NT2/D1 (cell line): ENCODE measurements around the gene METTL25.

Experiments
- DNase-seq: peaks from one replicate; pipeline ENCODE4 v3.0.0-alpha.2; 2011; ENCODE audit warnings: low read depth, low spot score
- H3K27me3 ChIP-seq: 2 replicates; pipeline ENCODE4 v1.6.0; 2011; ENCODE audit warnings: mild to moderate bottlenecking; ENCODE audit not compliant: insufficient read length, insufficient read depth
- H3K36me3 ChIP-seq: 2 replicates; pipeline ENCODE4 v1.6.1; 2011; ENCODE audit warnings: mild to moderate bottlenecking, low read length, mixed read lengths; ENCODE audit not compliant: insufficient read depth, insufficient read length
- H3K4me1 ChIP-seq: 2 replicates; pipeline ENCODE4 v1.5.1; 2011; ENCODE audit not compliant: insufficient read depth, insufficient read length
- H3K4me3 ChIP-seq: 2 replicates; pipeline ENCODE4 v1.5.1; 2011; ENCODE audit warnings: low read depth; ENCODE audit not compliant: insufficient read length
- H3K9ac ChIP-seq: 2 replicates; pipeline ENCODE4 v1.6.0; 2011; ENCODE audit warnings: low read depth; ENCODE audit not compliant: insufficient read length
- H3K9me3 ChIP-seq: 2 replicates; pipeline ENCODE4 v1.5.1; 2011; ENCODE audit warnings: mild to moderate bottlenecking, low read length; ENCODE audit not compliant: insufficient read depth
- SUZ12 ChIP-seq: IDR thresholded peaks from 2 replicates; pipeline ENCODE4 v1.6.1; 2011; ENCODE audit not compliant: insufficient read length, insufficient read depth; ENCODE audit errors: extremely low read depth
- YY1 ChIP-seq: IDR thresholded peaks from 2 replicates; pipeline ENCODE4 v1.6.1; 2011; ENCODE audit not compliant: insufficient read length, insufficient read depth
- ZNF274 ChIP-seq: IDR thresholded peaks from 2 replicates; pipeline ENCODE4 v1.6.1; 2011; ENCODE audit warnings: mild to moderate bottlenecking, low read depth, low read length

METTL25 gene

DNA sequence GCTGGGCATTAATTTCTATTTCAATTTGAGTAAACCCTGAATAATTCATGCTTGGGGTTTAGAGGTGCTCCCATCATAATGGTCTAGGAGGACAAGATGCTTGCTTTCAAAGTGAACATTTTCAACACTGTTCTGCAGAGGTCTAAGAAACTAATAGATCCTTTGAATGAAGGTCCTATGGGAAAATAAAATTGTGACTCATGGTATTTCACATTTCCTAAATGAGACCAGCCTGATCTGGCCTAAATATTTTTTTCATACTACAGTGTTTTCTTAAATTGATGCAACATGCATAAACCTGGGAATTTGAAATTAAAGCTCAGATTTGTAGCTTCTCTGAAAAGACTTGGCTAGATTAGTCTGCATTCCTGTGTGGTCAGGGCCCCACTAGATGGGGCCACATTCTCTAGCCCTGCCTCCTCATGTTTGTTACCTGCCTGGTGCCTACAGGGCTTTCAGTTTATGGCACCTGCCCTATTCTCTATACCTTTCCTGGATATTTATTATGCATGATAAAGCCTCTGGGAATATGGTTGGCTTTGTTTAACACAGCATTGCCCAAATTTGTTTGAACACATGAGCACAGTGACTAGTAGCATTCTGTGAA lies 112.7 kb downstream of the METTL25 start:
- no peak for DNase-seq
- H3K9ac ChIP-seq = no peak overlapping the region
- no peaks in the 10 kb centered on the region for H3K27me3 ChIP-seq
- no peak for TF ChIP-seq SUZ12
- TF ChIP-seq YY1 = no peak
- TF ChIP-seq ZNF274 = no peak
- no peak overlapping the region for H3K4me3 ChIP-seq
- no peaks in the 10 kb centered on the region for H3K4me1 ChIP-seq
- no peaks in the 10 kb centered on the region for H3K36me3 ChIP-seq
- H3K9me3 ChIP-seq = no peaks in the 10 kb centered on the region

DNA sequence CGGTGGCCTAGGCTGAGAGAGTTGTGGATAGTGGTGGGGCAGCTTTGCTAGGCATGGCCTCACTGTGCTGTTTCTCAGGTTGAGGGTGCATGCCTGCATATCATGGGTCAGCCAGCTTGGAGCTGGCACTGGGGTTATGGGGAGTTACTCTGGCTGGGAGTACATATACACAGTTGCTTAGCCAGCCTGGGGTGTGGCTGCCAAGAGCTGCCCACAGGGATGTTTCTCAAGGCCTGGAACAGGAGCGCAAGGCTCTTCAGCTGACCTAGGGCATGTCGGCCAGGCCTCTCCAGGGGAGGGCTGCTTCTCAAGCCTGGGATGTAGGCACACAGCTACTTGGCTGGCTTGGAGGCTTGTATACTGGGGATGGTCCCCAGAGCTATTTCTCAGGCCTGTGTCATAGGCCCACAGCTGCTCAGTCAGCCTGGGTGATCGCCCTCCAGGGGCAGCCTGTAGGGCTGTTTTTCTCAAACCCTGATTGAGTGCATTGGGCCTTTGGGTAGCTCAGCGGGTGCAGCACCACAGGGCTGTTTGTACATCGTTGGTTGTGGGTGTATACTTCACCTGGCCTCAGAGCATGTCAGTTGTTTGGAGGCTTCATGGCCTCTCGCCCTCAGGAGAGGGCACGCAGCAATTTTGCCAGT lies 114.9 kb downstream of the METTL25 start:
- no peaks in the 10 kb centered on the region for H3K9me3 ChIP-seq
- no peak overlapping the region for H3K4me3 ChIP-seq
- TF ChIP-seq SUZ12 (no peak), ZNF274 (no peak), YY1 (no peak)
- H3K27me3 ChIP-seq = no peaks in the 10 kb centered on the region
- H3K36me3 ChIP-seq = no peaks in the 10 kb centered on the region
- no peak for DNase-seq
- H3K9ac ChIP-seq = no peak overlapping the region
- H3K4me1 ChIP-seq = no peaks in the 10 kb centered on the region

DNA sequence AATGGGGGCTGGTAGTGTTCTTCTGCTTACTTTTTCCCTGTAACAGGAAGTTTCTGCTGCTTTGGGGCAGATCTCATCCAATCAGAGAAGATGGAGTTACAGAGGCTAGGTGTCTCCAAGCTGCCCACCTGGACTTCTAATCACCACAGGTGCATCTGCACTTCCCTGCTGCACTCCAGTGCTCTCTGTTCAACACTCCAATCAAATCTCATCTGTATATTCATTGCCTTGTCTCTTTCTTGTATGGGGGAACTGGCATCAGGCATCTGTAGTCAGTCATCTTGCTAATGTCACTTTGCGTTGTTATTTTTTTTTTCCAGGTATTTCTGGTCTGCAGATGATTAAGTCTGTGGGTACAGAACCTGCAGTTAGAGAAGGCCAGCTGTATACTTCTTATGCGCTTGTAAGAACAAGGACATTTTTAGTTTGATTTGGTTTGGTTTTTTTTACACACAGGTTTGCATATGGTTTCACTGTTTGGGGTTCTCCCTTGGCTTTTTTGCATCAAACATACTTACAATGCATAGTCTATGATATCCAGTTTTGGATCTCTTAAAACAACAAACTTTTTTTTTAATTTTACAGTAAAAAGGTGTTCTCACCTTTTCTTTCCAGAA lies 116.0 kb downstream of the METTL25 start:
- H3K36me3 ChIP-seq = no peaks in the 10 kb centered on the region
- H3K27me3 ChIP-seq = no peaks in the 10 kb centered on the region
- H3K4me3 ChIP-seq = no peak overlapping the region
- H3K4me1 ChIP-seq = no peaks in the 10 kb centered on the region
- no peak overlapping the region for H3K9ac ChIP-seq
- DNase-seq = no peak
- no peaks in the 10 kb centered on the region for H3K9me3 ChIP-seq
- TF ChIP-seq ZNF274 = no peak
- no peak for TF ChIP-seq YY1
- no peak for TF ChIP-seq SUZ12

DNA sequence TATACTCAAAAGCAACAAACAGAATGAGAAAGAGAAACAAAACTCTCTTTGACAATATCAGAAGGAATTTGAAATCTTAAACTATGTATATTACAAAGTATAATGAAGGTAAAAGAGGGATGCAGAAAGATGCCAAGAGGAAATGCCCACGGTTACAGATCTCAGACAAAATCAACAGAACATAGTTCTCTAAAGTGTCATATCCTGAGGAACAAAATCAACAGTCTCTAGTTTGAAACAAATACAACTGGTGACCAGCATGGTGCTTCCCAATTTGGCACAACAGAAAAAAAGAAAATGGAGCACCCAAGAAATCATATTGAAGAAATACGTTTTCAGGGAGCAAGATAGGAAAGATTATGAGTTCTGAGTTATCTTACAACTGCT lies 116.5 kb downstream of the METTL25 start:
- H3K9ac ChIP-seq = no peak overlapping the region
- no peaks in the 10 kb centered on the region for H3K36me3 ChIP-seq
- DNase-seq = no peak
- H3K4me1 ChIP-seq = no peaks in the 10 kb centered on the region
- H3K9me3 ChIP-seq = no peaks in the 10 kb centered on the region
- H3K27me3 ChIP-seq = no peaks in the 10 kb centered on the region
- H3K4me3 ChIP-seq = no peak overlapping the region
- TF ChIP-seq YY1 = no peak

DNA sequence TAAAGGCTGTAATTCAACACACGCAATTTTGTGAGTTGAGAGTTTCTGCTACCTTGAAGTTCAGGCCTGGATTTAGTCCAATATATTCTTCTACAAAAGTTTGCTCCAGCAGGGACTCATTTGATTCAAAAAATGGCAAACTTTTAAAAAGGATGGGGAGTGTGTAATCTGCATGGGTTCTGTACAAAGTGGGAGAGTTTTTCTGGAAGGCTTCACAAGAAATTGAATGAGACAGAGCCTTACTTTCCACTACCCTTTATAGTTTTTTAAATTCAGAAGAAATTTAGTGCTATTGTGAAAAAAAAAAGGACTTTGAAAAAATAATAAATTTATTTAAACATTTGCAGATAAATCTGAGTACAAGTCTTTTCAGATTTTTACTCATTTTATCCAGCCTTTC lies 116.9 kb downstream of the METTL25 start:
- Histone ChIP-seq H3K27me3 (no peaks in the 10 kb centered on the region), H3K4me3 (no peak overlapping the region), H3K9ac (no peak overlapping the region), H3K4me1 (no peaks in the 10 kb centered on the region), H3K9me3 (no peaks in the 10 kb centered on the region), H3K36me3 (no peaks in the 10 kb centered on the region)
- TF ChIP-seq ZNF274 (no peak), SUZ12 (no peak), YY1 (no peak)
- DNase-seq = no peak

DNA sequence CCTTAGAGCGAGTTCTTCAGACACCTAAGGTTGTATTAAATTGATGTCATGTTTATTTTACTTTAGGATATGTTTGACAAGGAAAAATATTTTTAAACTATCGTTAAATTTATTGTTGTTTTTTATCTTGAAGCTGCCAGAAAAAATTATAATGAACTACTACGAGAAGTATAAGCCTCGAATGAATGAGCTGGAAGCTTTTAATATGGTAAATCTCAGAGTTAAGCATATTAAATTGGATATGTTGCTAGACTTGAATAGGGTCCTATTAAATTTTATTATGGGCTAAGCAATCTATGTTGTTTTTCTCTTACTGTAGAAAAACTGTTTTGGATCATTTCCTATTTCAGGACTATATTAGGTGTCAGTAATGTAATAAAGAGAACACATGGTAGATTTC lies 118.2 kb downstream of the METTL25 start:
- no peaks in the 10 kb centered on the region for H3K27me3 ChIP-seq
- DNase-seq = no peak
- H3K4me1 ChIP-seq = no peaks in the 10 kb centered on the region
- H3K36me3 ChIP-seq = no peaks in the 10 kb centered on the region
- H3K9ac ChIP-seq = no peak overlapping the region
- H3K4me3 ChIP-seq = no peak overlapping the region
- no peaks in the 10 kb centered on the region for H3K9me3 ChIP-seq
- TF ChIP-seq SUZ12 = no peak
- TF ChIP-seq ZNF274 = no peak
- TF ChIP-seq YY1 = no peak

DNA sequence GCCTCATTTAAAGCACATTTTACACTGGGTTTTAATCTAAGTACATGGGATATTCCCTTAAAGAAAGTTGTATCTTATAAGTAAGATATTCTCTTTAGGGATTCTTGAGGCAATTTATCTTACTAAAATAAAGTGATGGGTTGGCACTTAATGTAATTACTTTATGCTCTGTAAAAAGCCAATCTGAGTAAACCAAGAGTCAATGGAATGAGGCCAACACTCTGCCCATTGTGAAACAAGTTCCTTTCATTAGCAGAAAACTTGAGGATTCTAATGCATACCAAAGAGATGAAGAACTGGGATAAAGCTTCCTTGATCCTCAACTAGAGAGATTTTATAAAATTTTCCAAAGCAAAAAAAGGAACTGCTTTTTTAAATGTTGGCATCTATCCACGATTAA lies 121.2 kb downstream of the METTL25 start:
- DNase-seq = no peak

More for the DNA sequence above, 121.2 kb downstream of the METTL25 start:
- Histone ChIP-seq H3K4me1 (no peaks in the 10 kb centered on the region), H3K9ac (no peak overlapping the region), H3K27me3 (no peaks in the 10 kb centered on the region), H3K9me3 (no peaks in the 10 kb centered on the region), H3K36me3 (no peaks in the 10 kb centered on the region), H3K4me3 (no peak overlapping the region)
- TF ChIP-seq SUZ12 = no peak
- no peak for TF ChIP-seq YY1
- TF ChIP-seq ZNF274 = no peak
